Endothelial cell of umbilical vein (primary cell): ENCODE measurements around the gene RNF145. TPM values are rescaled to one million over a fixed set of nuclear protein-coding genes. Genes with fewer than 3 reads are reported as not detected.

Source experiments
- BruUV-seq: library from RNA; stranded (reverse); fragments of 400-500 nt; replicated peaks from 2 replicates; lab custom pipeline; 2021; lab: Mats Ljungman, UMichigan
- CTCF ChIA-PET: fragments of 300-600, 350-600 bp; sonication (Branson Sonifier 250); formaldehyde crosslinking; loops from one replicate; lab custom pipeline; 2021; ENCODE audit warnings: antibody characterized with exemption, inconsistent platforms; lab: Charles Lee
- POLR2A ChIA-PET: fragments of 300-600, 350-600 bp; sonication (Branson Sonifier 250); formaldehyde crosslinking; loops from one replicate; lab custom pipeline; 2021; ENCODE audit warnings: antibody characterized with exemption, inconsistent platforms; lab: Charles Lee
- DNase-seq: peaks from one replicate; pipeline ENCODE4 v3.0.0-alpha.2; 2011; ENCODE audit warnings: low read depth, low spot score
- FAIRE-seq: peaks from 2 replicates; lab custom pipeline; 2011; peaks lifted over from hg19 to GRCh38; lab: Jason Lieb, UNC
- H2AFZ ChIP-seq: 2 replicates; pipeline ENCODE4 v1.6.0; 2012; ENCODE audit warnings: low read depth, low read length, control low read depth, inconsistent platforms
- H3K27ac ChIP-seq: 2 replicates; pipeline ENCODE4 v1.5.1; 2011; ENCODE audit warnings: low read depth, mild to moderate bottlenecking, control low read depth, low read length, moderate library complexity; ENCODE audit not compliant: insufficient read depth
- H3K27me3 ChIP-seq, 2 experiments: 2 replicates each; pipeline versions ENCODE4 v1.6.0 to v1.6.1; 2011; ENCODE audit warnings: low read length in 2 of 2, mixed read lengths in 1 of 2; ENCODE audit not compliant: control insufficient read depth in 2 of 2, insufficient read depth in 2 of 2
- H3K36me3 ChIP-seq, 2 experiments: 2 replicates in 1 of 2; 3 replicates in 1 of 2; pipeline ENCODE4 v1.5.1; 2011; ENCODE audit warnings: low read length in 2 of 2, mild to moderate bottlenecking in 1 of 2, moderate library complexity in 1 of 2; ENCODE audit not compliant: control insufficient read depth in 2 of 2, insufficient read depth in 2 of 2; ENCODE audit errors: extremely low read depth in 1 of 2
- H3K4me1 ChIP-seq: 3 replicates; pipeline ENCODE4 v1.5.1; 2011; ENCODE audit warnings: mild to moderate bottlenecking, low read length; ENCODE audit not compliant: control insufficient read depth, insufficient read depth; ENCODE audit errors: extremely low read depth
- H3K4me2 ChIP-seq: 2 replicates; pipeline ENCODE4 v1.6.1; 2011; ENCODE audit warnings: low read length, control low read depth, mixed read lengths; ENCODE audit not compliant: insufficient read depth
- H3K4me3 ChIP-seq, 3 experiments: fragments of 200-600 bp in 1 of 3; sonication (generic), shearing (Covaris generic) in 1 of 3; replicated peaks in 1 of 3; 2 replicates each; pipeline ENCODE4 v1.5.1; 2011 to 2016; ENCODE audit warnings: control low read depth in 3 of 3, low read length in 3 of 3, mild to moderate bottlenecking in 2 of 3, inconsistent platforms in 1 of 3, low read depth in 1 of 3, moderate library complexity in 1 of 3; ENCODE audit not compliant: insufficient read depth in 1 of 3
- H3K79me2 ChIP-seq: 2 replicates; pipeline ENCODE4 v1.6.0; 2012; ENCODE audit warnings: low read length, inconsistent platforms; ENCODE audit not compliant: control insufficient read depth, insufficient read depth
- H3K9ac ChIP-seq: replicated peaks from 2 replicates; pipeline ENCODE3; 2011; ENCODE audit warnings: low read length, control low read depth; ENCODE audit not compliant: insufficient read depth; ENCODE audit errors: extremely low read depth
- H3K9me1 ChIP-seq: replicated peaks from 3 replicates; pipeline ENCODE4 v1.6.0; 2011; ENCODE audit warnings: mild to moderate bottlenecking, low read length; ENCODE audit not compliant: control insufficient read depth, insufficient read depth; ENCODE audit errors: extremely low read depth
- H3K9me3 ChIP-seq: replicated peaks from 2 replicates; pipeline ENCODE4 v1.5.1; 2012; ENCODE audit warnings: low read length, inconsistent platforms; ENCODE audit not compliant: control insufficient read depth, insufficient read depth
- H4K20me1 ChIP-seq: replicated peaks from 2 replicates; pipeline ENCODE3; 2011; ENCODE audit warnings: mild to moderate bottlenecking, low read length; ENCODE audit not compliant: control insufficient read depth, insufficient read depth; ENCODE audit errors: extremely low read depth
- CTCF ChIP-seq, 2 donors: IDR thresholded peaks; 1 replicate in 1 of 2; 2 replicates in 1 of 2; pipeline ENCODE4 v1.5.1; 2011; ENCODE audit warnings: low read length in 2 of 2, mild to moderate bottlenecking in 2 of 2, moderate library complexity in 2 of 2, control low read depth in 1 of 2, inconsistent platforms in 1 of 2, low read depth in 1 of 2; ENCODE audit not compliant: insufficient read depth in 1 of 2; ENCODE audit errors: extremely low read depth in 1 of 2
- EZH2 ChIP-seq: IDR thresholded peaks from 2 replicates; pipeline ENCODE4 v1.6.1; 2012; ENCODE audit warnings: borderline replicate concordance, low read depth, mild to moderate bottlenecking, moderate library complexity, low read length, inconsistent platforms; ENCODE audit not compliant: severe bottlenecking
- FOS ChIP-seq: IDR thresholded peaks from 2 replicates; pipeline ENCODE4 v1.6.1; 2011; ENCODE audit warnings: mild to moderate bottlenecking, low read length, moderate library complexity, borderline replicate concordance; ENCODE audit not compliant: insufficient read depth
- GATA2 ChIP-seq: IDR thresholded peaks from 2 replicates; pipeline ENCODE4 v1.7.0; 2011; ENCODE audit warnings: low read depth, mild to moderate bottlenecking, moderate library complexity, mixed read lengths, low read length; ENCODE audit not compliant: insufficient read length, insufficient read depth
- JUN ChIP-seq: IDR thresholded peaks from 2 replicates; pipeline ENCODE4 v1.6.1; 2011; ENCODE audit warnings: borderline replicate concordance, low read depth; ENCODE audit not compliant: insufficient read length, insufficient read depth
- MAX ChIP-seq: IDR thresholded peaks from 2 replicates; pipeline ENCODE4 v1.6.1; 2011; ENCODE audit not compliant: insufficient read depth, insufficient read length
- MYC ChIP-seq: IDR thresholded peaks from one replicate; pipeline ENCODE4 v1.6.1; 2011; ENCODE audit warnings: mild to moderate bottlenecking, low read depth, low read length
- POLR2A ChIP-seq: IDR thresholded peaks from 2 replicates; pipeline ENCODE4 v1.6.1; 2012; ENCODE audit warnings: low read depth, mild to moderate bottlenecking, control low read depth, low read length
- POLR2AphosphoS5 ChIP-seq: IDR thresholded peaks from 2 replicates; pipeline ENCODE4 v1.6.1; 2012; ENCODE audit warnings: low read depth, mild to moderate bottlenecking, control low read depth, low read length, moderate library complexity; ENCODE audit not compliant: insufficient read depth
- dilution Hi-C: fragments of 300-500 bp; cut with MboI; formaldehyde crosslinking; loops from one replicate; pipeline ENCODE4 v1.15.0; 2019; ENCODE audit warnings: low sequenced_read_pairs; ENCODE audit not compliant: extremely low pct_ligation_motif_present
- intact Hi-C: fragments of 100-400 bp; cut with micrococcal nuclease; formaldehyde crosslinking; loops from one replicate; pipeline ENCODE4 v1.10.0; 2022
- polyA plus RNA-seq, 4 experiments: library from polyadenylated mRNA; depleted of rRNA in 3 of 4; stranded (reverse) in 3 of 4; unstranded in 1 of 4; fragments of >200 nt; gene quantifications; 2 replicates each; pipeline versions ENCODE4 v1.2.1 to v1.2.3, GENCODE V29; 2011 to 2012; ENCODE audit warnings: missing spikeins in 1 of 4
- total RNA-seq: library from RNA; stranded (reverse); gene quantifications from 2 replicates; pipeline ENCODE4 v1.2.3, GENCODE V29; 2021

Gene RNF145
- total and polyA plus RNA-seq, 2 donors (not counting 3 experiments of a cell fraction or from before 2014, with no cell fraction given), result 39.4 to 62.3 TPM

GRCh38 chr5:159182691-159183090 lies 26.7 kb downstream of the RNF145 start:
- H3K27me3 ChIP-seq, result no peaks in the 10 kb centered on the region
- H4K20me1 ChIP-seq, result no peaks in the 10 kb centered on the region
- TF ChIP-seq POLR2A (no peak), POLR2AphosphoS5 (no peak), FOS (no peak), EZH2 (no peak), MAX (no peak), MYC (no peak)
- DNase-seq (peak; percentile 72), FAIRE-seq (no peak)
- H3K4me3 ChIP-seq, result no peak overlapping the region
- peaks cover 27% of the 10 kb centered on the region for H3K4me1 ChIP-seq
- no TSS peak for BruUV-seq
- H2AFZ ChIP-seq, result no peak overlapping the region
- dilution Hi-C loops, result no loop called here
- no peaks in the 10 kb centered on the region for H3K9me3 ChIP-seq
- CTCF ChIA-PET, result interaction anchor here (1.3 kb wide), 1 partner anchor 19 kb away, joined by 3 read pairs; no protein-coding TSS in a partner anchor
- no peak overlapping the region for H3K4me2 ChIP-seq
- peaks cover 0 to 3% of the 10 kb centered on the region in 2 experiments for H3K36me3 ChIP-seq
- no peak overlapping the region for H3K9ac ChIP-seq
- peak overlapping the region; percentile 14 for H3K27ac ChIP-seq
- peaks cover 12% of the 10 kb centered on the region for H3K79me2 ChIP-seq
- no peaks in the 10 kb centered on the region for H3K9me1 ChIP-seq
- POLR2A ChIA-PET, result no interaction called here
- intact Hi-C loops, result no loop called here

- no peaks in the 10 kb centered on the region for H3K9me1 ChIP-seq
- no peaks in the 10 kb centered on the region for H3K9me3 ChIP-seq
- H3K79me2 ChIP-seq, result peaks cover 9% of the 10 kb centered on the region
- no peak for DNase-seq
- H3K27me3 ChIP-seq, result no peaks in the 10 kb centered on the region
- TF ChIP-seq GATA2, result no peak
- TF ChIP-seq MYC, result no peak
- TF ChIP-seq JUN, result no peak
- no peak for TF ChIP-seq POLR2AphosphoS5
- no peak for TF ChIP-seq MAX
- no peak for TF ChIP-seq POLR2A
- no peak for TF ChIP-seq CTCF (IDR thresholded peaks at IDR 0.05; ENCODE audit: extremely low read depth in 1 of 2, insufficient read depth in 1 of 2, low read depth in 1 of 2, low read length in 2 of 2)
- TF ChIP-seq FOS, result no peak
- TF ChIP-seq EZH2, result no peak
- no peak overlapping the region for H3K9ac ChIP-seq
- dilution Hi-C loops (no loop called here), intact Hi-C loops (no loop called here)
- CTCF ChIA-PET, result interaction anchor here (1.3 kb wide), 1 partner anchor 20 kb away, joined by 3 read pairs; no protein-coding TSS in a partner anchor
- FAIRE-seq, result no peak
- BruUV-seq, result no TSS peak
- no peaks in the 10 kb centered on the region for H4K20me1 ChIP-seq
- no peak overlapping the region for H3K4me3 ChIP-seq
- H3K27ac ChIP-seq, result no peak overlapping the region
- H2AFZ ChIP-seq, result no peak overlapping the region
- no peak overlapping the region for H3K4me2 ChIP-seq
- H3K4me1 ChIP-seq, result peaks cover 27% of the 10 kb centered on the region
- H3K36me3 ChIP-seq, result peaks cover 0 to 3% of the 10 kb centered on the region in 2 experiments
- POLR2A ChIA-PET, result interaction anchor here (0.7 kb wide), 1 partner anchor 26 kb away, joined by 4 read pairs; no protein-coding TSS in a partner anchor
Observed at GRCh38 chr5:159181651-159182050, 27.7 kb downstream of the RNF145 start.
